Measurements from ENCODE around the gene SLC9A1. TPM values are rescaled to one million over a fixed set of nuclear protein-coding genes. Genes with fewer than 3 reads are reported as not detected.
A peak's percentile ranks its signal among the peaks of the same experiment; 100 is the strongest.

SLC9A1 gene
- total and polyA plus RNA-seq, 10 of the 15 experiments (the other 5 are each of a cell fraction or from before 2014, with no cell fraction given) = 0.87 to 21.4 (median 4.3) TPM

- no peak for DNase-seq (ENCODE audit: low read depth, low spot score)
- no peaks in the 10 kb centered on the region for H3K79me2 ChIP-seq (ENCODE audit: control insufficient read depth, insufficient read depth, low read length)
- POLR2A ChIA-PET = no interaction called here
- 30% methylated on average over 3 of the region's 3 CpGs for WGBS (ENCODE audit: insufficient coverage, insufficient replicate concordance, low lambda C conversion rate, missing lambda C conversion rate)
- no peak overlapping the region for H2AFZ ChIP-seq (ENCODE audit: control insufficient read depth, low read depth, low read length)
- H3K4me1 ChIP-seq (ENCODE audit: control insufficient read depth, insufficient read depth, low read length) = peaks cover 5% of the 10 kb centered on the region; the same call in 1 of the 2 replicates
- H3K9me3 ChIP-seq (replicated peaks; ENCODE audit: control insufficient read depth, insufficient read depth, low read length) = no peaks in the 10 kb centered on the region
- SMC1A ChIA-PET (ENCODE audit: uncharacterized antibody, unreplicated experiment) = interaction anchor here (1.6 kb wide), 1 partner anchor 49 kb away, joined by 3 read pairs; no protein-coding TSS in a partner anchor
- no peak overlapping the region for H3K9ac ChIP-seq (ENCODE audit: control insufficient read depth, insufficient read depth, low read length)
- in situ Hi-C loops (cut with MboI) = loop anchor here (5.0 kb wide), 1 partner anchor 48 kb away; no protein-coding TSS in a partner anchor
- H3K4me3 ChIP-seq = no peak overlapping the region
- no peaks in the 10 kb centered on the region for H3K27me3 ChIP-seq (replicated peaks in 1 of 2; ENCODE audit: control insufficient read depth in 2 of 2, insufficient read depth in 2 of 2, low read length in 1 of 2)
- TF ChIP-seq SPI1 (IDR thresholded peaks at IDR 0.05; ENCODE audit: borderline replicate concordance, insufficient read depth, low read depth, low read length) = no peak
- TF ChIP-seq IRF3 (IDR thresholded peaks at IDR 0.05) = no peak
- TF ChIP-seq PBX3 (IDR thresholded peaks at IDR 0.05; ENCODE audit: insufficient replicate concordance, low read depth, low read length) = peak; percentile 48
- peak; percentile 83 for TF ChIP-seq YY1 (IDR thresholded peaks at IDR 0.05; ENCODE audit: low read depth, low read length)
- no peak for TF ChIP-seq RUNX3 (IDR thresholded peaks at IDR 0.05; ENCODE audit: low read length)
- TF ChIP-seq POU2F2 (IDR thresholded peaks at IDR 0.05; ENCODE audit: borderline replicate concordance, low read depth, low read length) = peak; percentile 33; the same call in 1 of the 3 replicates
- TF ChIP-seq PKNOX1 (IDR thresholded peaks at IDR 0.05) = peak; percentile 85
- TF ChIP-seq BCLAF1 (IDR thresholded peaks at IDR 0.05) = no peak
- TF ChIP-seq JUND (IDR thresholded peaks at IDR 0.05; ENCODE audit: low read depth, low read length) = no peak
- intact Hi-C loops (cut with micrococcal nuclease; ENCODE audit: unreplicated experiment) = no loop called here
- CTCF ChIA-PET = interaction anchor here (1.2 to 14.6 kb wide), 2 partner anchors 21 to 45 kb away, joined by 3 to 577 read pairs; no protein-coding TSS in a partner anchor
- H3K36me3 ChIP-seq (ENCODE audit: control insufficient read depth in 2 of 2, insufficient read depth in 2 of 2, low read length in 1 of 2) = no peaks in the 10 kb centered on the region
- no peak for ATAC-seq
- RAD21 ChIA-PET (ENCODE audit: unreplicated experiment) = no interaction called here
- no peak for FAIRE-seq
- BruUV-seq (replicated peaks) = no TSS peak
- no peaks in the 10 kb centered on the region for H4K20me1 ChIP-seq (ENCODE audit: control insufficient read depth, insufficient read depth)
- no peak overlapping the region for H3K27ac ChIP-seq (ENCODE audit: control insufficient read depth, insufficient read depth)
- no peak overlapping the region for H3K4me2 ChIP-seq (ENCODE audit: control insufficient read depth, insufficient read depth)
Observed at GRCh38 chr1:27049607-27050006, 105.3 kb downstream of the SLC9A1 start.

All from GM12878 (cell line).